Caco-2 (cell line): ENCODE data around the gene ALK. TPM values are rescaled to one million over a fixed set of nuclear protein-coding genes. Genes with fewer than 3 reads are reported as not detected.

ENCODE experiments used
- BruUV-seq: library from RNA; stranded (reverse); fragments of 400-500 nt; replicated peaks from 2 replicates; lab custom pipeline; 2021; lab: Mats Ljungman, UMichigan
- CTCF ChIA-PET: fragments of 300-600 bp; sonication (Branson Sonifier 250); formaldehyde crosslinking; loops from one replicate; lab custom pipeline; 2022; ENCODE audit warnings: antibody characterized with exemption; lab: Charles Lee
- POLR2A ChIA-PET: fragments of 300-600 bp; sonication (Branson Sonifier 250); formaldehyde crosslinking; loops from one replicate; lab custom pipeline; 2022; ENCODE audit warnings: antibody characterized with exemption; lab: Charles Lee
- DNase-seq, 2 experiments: peaks; one replicate each; pipeline versions ENCODE4 v3.0.0 to v3.0.0-alpha.2; 2020 to 2022
- H3K27me3 ChIP-seq: replicated peaks from 2 replicates; pipeline ENCODE4 v1.6.0; 2011; ENCODE audit warnings: low read length; ENCODE audit not compliant: control insufficient read depth, insufficient read depth
- H3K36me3 ChIP-seq: 2 replicates; pipeline ENCODE4 v1.5.1; 2011; ENCODE audit warnings: low read length; ENCODE audit not compliant: control insufficient read depth, insufficient read depth
- H3K4me1 ChIP-seq: fragments of 250-450 bp; sonication (Bioruptor Pico); 2 replicates; pipeline ENCODE4 v1.5.1; 2020; ENCODE audit warnings: mild to moderate bottlenecking
- H3K4me3 ChIP-seq: 2 replicates; pipeline ENCODE4 v1.5.1; 2011; ENCODE audit warnings: low read depth, mild to moderate bottlenecking, control low read depth, low read length
- H3K9me3 ChIP-seq: fragments of 250-450 bp; sonication (Bioruptor Pico); 2 replicates; pipeline ENCODE4 v1.5.1; 2020; ENCODE audit warnings: mild to moderate bottlenecking, moderate library complexity
- H3K27ac Mint-ChIP-seq: one replicate; pipeline ENCODE4 v1.8.0; 2022; ENCODE audit warnings: mixed read lengths; ENCODE audit not compliant: unreplicated experiment
- H3K27me3 Mint-ChIP-seq: one replicate; pipeline ENCODE4 v1.8.0; 2022; ENCODE audit warnings: mixed read lengths; ENCODE audit not compliant: insufficient read depth, unreplicated experiment
- H3K36me3 Mint-ChIP-seq: one replicate; pipeline ENCODE4 v1.8.0; 2022; ENCODE audit warnings: mild to moderate bottlenecking, mixed read lengths; ENCODE audit not compliant: insufficient read depth, unreplicated experiment
- H3K4me1 Mint-ChIP-seq: one replicate; pipeline ENCODE4 v1.8.0; 2022; ENCODE audit warnings: low read depth, mixed read lengths; ENCODE audit not compliant: unreplicated experiment
- H3K4me3 Mint-ChIP-seq: one replicate; pipeline ENCODE4 v1.8.0; 2022; ENCODE audit warnings: mild to moderate bottlenecking, moderate library complexity, mixed read lengths; ENCODE audit not compliant: unreplicated experiment
- H3K9me3 Mint-ChIP-seq: one replicate; pipeline ENCODE4 v1.8.0; 2022; ENCODE audit warnings: mixed read lengths; ENCODE audit not compliant: unreplicated experiment
- intact Hi-C: fragments of 100-400 bp; cut with micrococcal nuclease; formaldehyde crosslinking; loops from one replicate; pipeline ENCODE4 v1.10.0; 2022; ENCODE audit not compliant: unreplicated experiment
- total RNA-seq: library from RNA; stranded (reverse); gene quantifications from 2 replicates; pipeline ENCODE4 v1.2.3, GENCODE V29; 2022
- TF ChIP-seq, protein P1 (sequence below), 2 experiments: fragments of 200-600 bp in 1 of 2; IDR thresholded peaks; 1 replicate in 1 of 2; 2 replicates in 1 of 2; pipeline versions ENCODE4 v1.5.1 to v1.8.0; 2011 to 2022; ENCODE audit warnings: antibody characterized with exemption in 1 of 2, control low read depth in 1 of 2, inconsistent platforms in 1 of 2, low read depth in 1 of 2, low read length in 1 of 2, mild to moderate bottlenecking in 1 of 2, moderate library complexity in 1 of 2; ENCODE audit not compliant: insufficient read depth in 1 of 2, severe bottlenecking in 1 of 2, unreplicated experiment in 1 of 2

The ALK gene
- total RNA-seq, 1 experiment from 2014 or later, result 0.11 TPM

DNA sequence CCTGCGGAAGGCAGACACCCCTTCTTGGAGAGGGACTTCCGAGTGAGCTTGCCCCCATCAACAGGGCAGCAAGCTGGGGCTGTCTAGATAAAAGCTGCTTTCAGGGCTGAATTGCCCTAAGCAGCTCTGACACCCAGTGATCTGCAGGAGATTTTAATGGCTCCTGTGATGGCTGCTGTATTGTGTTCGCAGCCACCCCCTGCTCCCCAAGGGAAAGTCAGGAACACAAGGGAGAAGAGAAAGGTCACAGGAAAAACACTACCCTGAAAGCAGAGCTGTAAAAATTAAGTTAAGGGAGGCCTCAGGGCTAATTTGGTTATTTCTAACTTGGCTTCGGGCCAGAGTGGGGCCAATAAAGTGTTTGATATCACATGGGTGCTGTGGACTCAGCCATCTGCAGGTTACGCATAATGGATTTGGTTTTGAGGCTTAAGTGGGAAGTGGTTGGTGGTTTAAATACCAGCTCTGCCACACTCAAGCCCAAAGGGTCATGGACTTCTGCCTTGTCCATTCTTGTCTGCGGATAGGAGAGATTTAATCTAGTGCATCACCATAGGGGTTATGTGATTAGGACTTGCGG, 658.6 kb downstream of the ALK start:
- no peak overlapping the region for H3K27ac Mint-ChIP-seq
- intact Hi-C loops, result no loop called here
- ChIA-PET POLR2A (no interaction called here), CTCF (no interaction called here)
- Histone ChIP-seq H3K36me3 (no peaks in the 10 kb centered on the region), H3K27me3 (no peaks in the 10 kb centered on the region), H3K4me3 (no peak overlapping the region), H3K9me3 (no peaks in the 10 kb centered on the region), H3K4me1 (no peaks in the 10 kb centered on the region)
- H3K36me3 Mint-ChIP-seq, result no peaks in the 10 kb centered on the region
- TF ChIP-seq, protein P1, sequence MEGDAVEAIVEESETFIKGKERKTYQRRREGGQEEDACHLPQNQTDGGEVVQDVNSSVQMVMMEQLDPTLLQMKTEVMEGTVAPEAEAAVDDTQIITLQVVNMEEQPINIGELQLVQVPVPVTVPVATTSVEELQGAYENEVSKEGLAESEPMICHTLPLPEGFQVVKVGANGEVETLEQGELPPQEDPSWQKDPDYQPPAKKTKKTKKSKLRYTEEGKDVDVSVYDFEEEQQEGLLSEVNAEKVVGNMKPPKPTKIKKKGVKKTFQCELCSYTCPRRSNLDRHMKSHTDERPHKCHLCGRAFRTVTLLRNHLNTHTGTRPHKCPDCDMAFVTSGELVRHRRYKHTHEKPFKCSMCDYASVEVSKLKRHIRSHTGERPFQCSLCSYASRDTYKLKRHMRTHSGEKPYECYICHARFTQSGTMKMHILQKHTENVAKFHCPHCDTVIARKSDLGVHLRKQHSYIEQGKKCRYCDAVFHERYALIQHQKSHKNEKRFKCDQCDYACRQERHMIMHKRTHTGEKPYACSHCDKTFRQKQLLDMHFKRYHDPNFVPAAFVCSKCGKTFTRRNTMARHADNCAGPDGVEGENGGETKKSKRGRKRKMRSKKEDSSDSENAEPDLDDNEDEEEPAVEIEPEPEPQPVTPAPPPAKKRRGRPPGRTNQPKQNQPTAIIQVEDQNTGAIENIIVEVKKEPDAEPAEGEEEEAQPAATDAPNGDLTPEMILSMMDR (IDR thresholded peaks at IDR 0.05; ENCODE audit: insufficient read depth in 1 of 2, low read depth in 1 of 2, low read length in 1 of 2, severe bottlenecking in 1 of 2, unreplicated experiment in 1 of 2), result no peak
- no peaks in the 10 kb centered on the region for H3K4me1 Mint-ChIP-seq
- no peak overlapping the region for H3K4me3 Mint-ChIP-seq
- no peak for DNase-seq
- no peaks in the 10 kb centered on the region for H3K9me3 Mint-ChIP-seq
- no TSS peak for BruUV-seq
- peaks cover 20% of the 10 kb centered on the region for H3K27me3 Mint-ChIP-seq

GRCh38 chr2:29261003-29261402, 660.4 kb downstream of the ALK start:
- no peaks in the 10 kb centered on the region for H3K4me1 Mint-ChIP-seq
- ChIA-PET POLR2A (no interaction called here), CTCF (no interaction called here)
- no peak overlapping the region for H3K4me3 Mint-ChIP-seq
- TF ChIP-seq, protein P1 (IDR thresholded peaks at IDR 0.05; ENCODE audit: insufficient read depth in 1 of 2, low read depth in 1 of 2, low read length in 1 of 2, severe bottlenecking in 1 of 2, unreplicated experiment in 1 of 2), result no peak
- intact Hi-C loops, result no loop called here
- no peak overlapping the region for H3K27ac Mint-ChIP-seq
- Histone ChIP-seq H3K36me3 (no peaks in the 10 kb centered on the region), H3K4me3 (no peak overlapping the region), H3K9me3 (no peaks in the 10 kb centered on the region), H3K4me1 (no peaks in the 10 kb centered on the region), H3K27me3 (no peaks in the 10 kb centered on the region)
- peaks cover 23% of the 10 kb centered on the region for H3K27me3 Mint-ChIP-seq
- no peaks in the 10 kb centered on the region for H3K36me3 Mint-ChIP-seq
- no peaks in the 10 kb centered on the region for H3K9me3 Mint-ChIP-seq
- DNase-seq, result no peak
- no TSS peak for BruUV-seq

DNA sequence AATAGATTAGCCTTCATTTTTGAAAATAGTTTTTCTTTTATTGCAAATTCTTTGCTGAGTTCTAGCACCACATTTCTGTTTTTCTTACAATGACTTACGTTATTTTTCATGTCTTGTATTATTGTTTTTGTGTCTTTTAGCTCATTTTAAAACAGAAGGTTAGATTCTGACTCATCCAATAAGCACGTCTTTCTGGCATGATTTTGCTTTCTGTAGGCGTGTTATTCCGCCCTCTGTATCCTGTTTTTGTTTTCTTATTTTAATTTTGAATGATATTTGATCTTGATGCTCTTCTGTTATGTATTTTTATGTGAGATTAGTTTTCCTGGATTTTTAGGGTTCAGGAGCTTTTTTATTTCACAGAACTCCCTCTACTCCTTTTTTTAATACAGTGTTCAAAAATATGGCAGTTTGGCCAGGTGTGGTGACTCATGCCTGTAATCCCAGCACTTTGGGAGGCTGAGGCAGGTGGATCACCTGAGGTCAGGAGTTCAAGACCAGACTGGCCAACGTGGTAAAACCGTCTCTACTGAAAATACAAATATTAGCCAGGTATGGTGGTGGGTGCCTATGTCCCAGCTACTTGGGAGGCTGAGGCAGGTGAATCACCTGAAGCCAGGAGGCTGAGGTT, 661.1 kb downstream of the ALK start:
- no peaks in the 10 kb centered on the region for H3K9me3 ChIP-seq
- H3K4me1 ChIP-seq, result no peaks in the 10 kb centered on the region
- Mint-ChIP-seq H3K9me3 (no peaks in the 10 kb centered on the region), H3K4me1 (no peaks in the 10 kb centered on the region), H3K27me3 (peaks cover 26% of the 10 kb centered on the region), H3K27ac (no peak overlapping the region), H3K4me3 (no peak overlapping the region), H3K36me3 (no peaks in the 10 kb centered on the region)
- no peak overlapping the region for H3K4me3 ChIP-seq
- POLR2A ChIA-PET, result no interaction called here
- H3K36me3 ChIP-seq, result no peaks in the 10 kb centered on the region
- intact Hi-C loops, result no loop called here
- no TSS peak for BruUV-seq
- CTCF ChIA-PET, result no interaction called here
- DNase-seq, result no peak
- H3K27me3 ChIP-seq, result no peaks in the 10 kb centered on the region
- TF ChIP-seq, protein P1 (IDR thresholded peaks at IDR 0.05; ENCODE audit: insufficient read depth in 1 of 2, low read depth in 1 of 2, low read length in 1 of 2, severe bottlenecking in 1 of 2, unreplicated experiment in 1 of 2), result no peak
